HFFc6 (cell line): ENCODE measurements around the gene AGAP3. TPM values are rescaled to one million over a fixed set of nuclear protein-coding genes. Genes with fewer than 3 reads are reported as not detected.
"Not testable (repeated sequence)": the region's sequence is repeated elsewhere in the genome, so short reads cannot be mapped to it uniquely, and the experiment has no call there.

Source experiments
- DNase-seq: peaks from one replicate; pipeline ENCODE4 v3.0.0-alpha.2; 2018
- H3K27ac Mint-ChIP-seq: 2 replicates; pipeline ENCODE4 v1.8.0; 2020; ENCODE audit warnings: mild to moderate bottlenecking, mixed read lengths
- H3K27me3 Mint-ChIP-seq: 2 replicates; pipeline ENCODE4 v1.8.0; 2021; ENCODE audit warnings: mild to moderate bottlenecking, moderate library complexity, mixed read lengths; ENCODE audit not compliant: insufficient read depth
- H3K36me3 Mint-ChIP-seq: 2 replicates; pipeline ENCODE4 v1.8.0; 2021; ENCODE audit warnings: low read depth, mixed read lengths
- H3K4me1 Mint-ChIP-seq: 2 replicates; pipeline ENCODE4 v1.8.0; 2020; ENCODE audit warnings: low read depth, mixed read lengths
- H3K4me3 Mint-ChIP-seq: 2 replicates; pipeline ENCODE4 v1.8.0; 2020; ENCODE audit warnings: mild to moderate bottlenecking, moderate library complexity, mixed read lengths
- H3K9me3 Mint-ChIP-seq: 2 replicates; pipeline ENCODE4 v1.8.0; 2020; ENCODE audit warnings: mild to moderate bottlenecking, mixed read lengths
- long read RNA-seq: library from polyadenylated mRNA; unstranded; transcript quantifications from one replicate; pipeline ENCODE4 v2.0.0, GENCODE V29; 2019
- total RNA-seq, 6 experiments: library from RNA; stranded (reverse); fragmentation: NEBNext Ultra II Directional; extraction: Animal tissue kit (Norgen Biotek cat#: 25700); gene quantifications; 2 replicates in 1 of 6; 3 replicates in 5 of 6; pipeline ENCODE4 v1.2.3, GENCODE V29; 2021
- TF ChIP-seq, protein P1 (sequence below): fragments of 200-600 bp; sonication (generic); IDR thresholded peaks from 2 replicates; pipeline ENCODE4 v1.5.0; 2021; ENCODE audit warnings: antibody characterized with exemption, mild to moderate bottlenecking

Gene AGAP3
- 100 to 1,000 TPM in 1 of 6 experiments, 10 to 100 TPM in 5; 73.3 to 104 (median 82.2) TPM for total RNA-seq
- long read RNA-seq, partial matches to known transcripts, result 8 of 10 reads
- long read RNA-seq, other reads (novel, unspliced or antisense), result 1 of 10 reads

DNA sequence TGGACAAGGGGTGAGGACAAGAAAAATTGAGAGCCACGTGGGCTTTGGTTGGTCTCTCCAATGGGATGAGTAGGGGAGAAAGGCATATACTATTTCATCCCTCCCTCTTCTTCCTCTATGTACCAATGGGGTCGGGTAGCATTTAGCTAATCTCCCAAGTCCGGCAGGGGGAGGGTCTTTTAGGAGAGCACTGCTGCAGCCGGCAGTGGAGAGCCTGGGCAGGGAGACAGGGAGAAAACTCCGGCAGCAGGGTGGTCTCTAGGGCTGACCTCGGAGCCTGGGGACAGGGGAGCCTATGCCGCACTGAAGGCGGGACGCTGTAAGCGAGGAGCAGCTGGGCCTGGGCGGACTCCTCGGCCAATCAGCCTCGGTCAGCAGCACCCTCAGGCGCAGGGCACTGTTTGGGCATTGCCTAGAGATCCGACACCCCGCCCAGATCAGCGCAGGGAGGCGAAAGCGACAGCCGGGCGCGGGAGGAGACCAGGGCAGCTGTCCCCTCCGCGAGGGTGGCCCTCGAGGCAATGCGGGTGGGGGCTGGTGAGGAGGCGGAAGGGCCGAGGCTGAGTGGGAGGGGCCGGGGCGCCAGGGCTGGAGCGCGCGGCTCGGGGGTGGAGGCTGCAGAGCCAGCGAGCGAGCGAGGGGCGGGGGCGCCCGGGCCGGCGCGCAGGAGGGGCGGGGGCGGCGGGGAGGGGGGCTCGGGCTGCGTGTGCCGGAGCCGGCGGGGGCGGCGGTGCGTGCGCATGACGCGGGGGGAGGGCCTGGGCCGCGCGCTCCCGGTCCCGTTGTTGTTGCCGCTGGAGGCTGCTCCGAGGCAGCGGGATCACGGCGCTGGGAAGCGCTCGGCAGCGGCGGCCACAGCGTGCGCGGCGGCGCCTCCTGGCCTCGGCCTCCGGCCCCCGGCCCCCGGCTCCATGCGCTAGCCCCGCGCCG, at the start of gene AGAP3:
AGAP3 (plus strand) TSS at position 785 of the 930 bp plus-strand sequence. CDS start 267 bp downstream, outside the sequence.
- H3K27ac Mint-ChIP-seq, result peak within 1 kb of the TSS; percentile 87
- no peaks in the 10 kb centered on the region for H3K9me3 Mint-ChIP-seq
- DNase-seq, result peak; percentile 83
- TF ChIP-seq, protein P1, sequence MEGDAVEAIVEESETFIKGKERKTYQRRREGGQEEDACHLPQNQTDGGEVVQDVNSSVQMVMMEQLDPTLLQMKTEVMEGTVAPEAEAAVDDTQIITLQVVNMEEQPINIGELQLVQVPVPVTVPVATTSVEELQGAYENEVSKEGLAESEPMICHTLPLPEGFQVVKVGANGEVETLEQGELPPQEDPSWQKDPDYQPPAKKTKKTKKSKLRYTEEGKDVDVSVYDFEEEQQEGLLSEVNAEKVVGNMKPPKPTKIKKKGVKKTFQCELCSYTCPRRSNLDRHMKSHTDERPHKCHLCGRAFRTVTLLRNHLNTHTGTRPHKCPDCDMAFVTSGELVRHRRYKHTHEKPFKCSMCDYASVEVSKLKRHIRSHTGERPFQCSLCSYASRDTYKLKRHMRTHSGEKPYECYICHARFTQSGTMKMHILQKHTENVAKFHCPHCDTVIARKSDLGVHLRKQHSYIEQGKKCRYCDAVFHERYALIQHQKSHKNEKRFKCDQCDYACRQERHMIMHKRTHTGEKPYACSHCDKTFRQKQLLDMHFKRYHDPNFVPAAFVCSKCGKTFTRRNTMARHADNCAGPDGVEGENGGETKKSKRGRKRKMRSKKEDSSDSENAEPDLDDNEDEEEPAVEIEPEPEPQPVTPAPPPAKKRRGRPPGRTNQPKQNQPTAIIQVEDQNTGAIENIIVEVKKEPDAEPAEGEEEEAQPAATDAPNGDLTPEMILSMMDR, result 0 out of 2 replicates have a peak, but pooled peaks have one; percentile 10
- H3K4me1 Mint-ChIP-seq, result peaks cover 58% of the 10 kb centered on the region
- H3K36me3 Mint-ChIP-seq, result no peaks in the 10 kb centered on the region; the same call in none of the 2 replicates
- H3K27me3 Mint-ChIP-seq, result peaks cover 8% of the 10 kb centered on the region
- peak within 1 kb of the TSS; percentile 92 for H3K4me3 Mint-ChIP-seq

DNA sequence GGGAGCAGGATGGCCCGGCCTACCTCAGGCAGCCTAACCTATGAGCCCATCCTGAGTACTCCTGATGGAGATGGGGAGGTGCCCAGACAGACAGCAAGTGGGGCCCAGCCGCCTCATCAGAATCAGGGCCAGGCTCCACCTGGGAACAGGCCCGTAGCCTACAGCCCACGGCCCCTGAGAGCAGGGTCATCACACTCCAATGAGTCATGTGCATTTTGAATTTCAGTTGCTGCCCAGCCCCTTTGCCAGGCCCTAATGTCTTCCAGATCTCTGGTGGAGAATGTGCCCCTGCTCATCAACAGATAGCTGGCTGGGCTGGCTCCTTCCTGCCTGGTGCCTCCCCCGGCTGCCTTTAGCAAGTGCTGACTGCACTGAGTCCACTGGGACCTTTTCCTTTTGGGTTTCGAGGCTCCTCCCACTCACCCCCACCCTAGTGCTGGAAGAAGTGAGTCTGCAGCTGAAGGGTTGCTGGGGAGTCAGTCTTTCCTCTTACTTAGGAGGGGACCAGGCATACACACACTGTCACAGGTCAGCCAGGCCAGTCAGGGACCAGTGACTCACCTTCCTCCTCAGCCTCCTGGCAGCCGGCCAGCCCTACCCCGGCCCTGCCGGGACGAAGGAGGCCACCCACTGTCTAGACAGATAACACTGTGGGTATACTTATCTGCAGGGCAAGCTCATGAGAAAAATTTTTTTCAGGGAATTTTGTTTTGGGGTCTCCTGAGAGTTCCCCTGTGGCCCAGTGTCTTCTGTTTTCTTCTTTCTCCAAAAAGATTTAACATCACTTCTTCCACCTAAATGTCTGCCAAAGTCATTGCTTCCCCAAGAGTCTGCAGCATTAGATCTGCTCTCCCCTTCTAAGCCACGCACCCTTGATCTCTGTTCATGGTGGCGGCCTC, 47.1 kb upstream of the AGAP3 start:
- DNase-seq, result peak; percentile 92
- Mint-ChIP-seq H3K4me3 (peak overlapping the region; percentile 70), H3K27ac (peak overlapping the region; percentile 97), H3K36me3 (no peaks in the 10 kb centered on the region), H3K4me1 (peaks cover 25% of the 10 kb centered on the region), H3K27me3 (no peaks in the 10 kb centered on the region; the same call in 1 of the 2 replicates), H3K9me3 (no peaks in the 10 kb centered on the region)
- TF ChIP-seq, protein P1, result no peak

DNA sequence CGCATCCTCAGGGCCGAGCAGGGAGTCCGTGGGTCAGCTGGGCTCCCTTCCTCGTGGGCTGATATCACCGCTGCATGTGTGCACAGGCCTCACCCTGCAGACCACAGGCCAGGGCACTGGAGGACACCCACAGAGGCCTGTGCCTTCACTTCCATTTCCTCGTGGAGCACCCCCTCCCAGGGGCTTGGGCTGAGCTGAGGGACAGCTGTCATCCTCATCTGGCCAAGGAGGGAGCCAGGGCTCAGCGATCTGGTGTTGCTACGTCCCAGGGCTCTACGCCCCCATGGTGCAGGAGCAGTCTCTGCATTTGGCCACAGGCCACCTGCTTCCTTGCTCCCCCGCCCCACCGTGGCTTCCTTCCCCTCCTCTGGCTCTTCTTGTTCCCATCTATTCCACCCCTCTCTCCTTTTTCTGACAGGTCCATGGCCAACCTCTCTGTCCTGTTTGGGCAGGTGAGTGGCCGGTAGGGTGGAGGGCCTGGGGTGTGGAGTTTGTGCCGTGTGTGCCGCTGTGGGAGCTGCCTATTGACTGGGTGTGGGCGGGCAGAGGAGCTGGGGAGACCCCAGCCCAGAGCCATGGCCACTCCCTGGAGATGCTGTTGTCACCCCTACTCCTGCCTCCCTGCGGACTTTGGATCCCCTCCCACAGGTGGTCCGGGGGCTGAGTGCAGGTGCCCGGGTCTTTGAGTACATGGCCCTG, 46.3 kb upstream of the AGAP3 start:
- TF ChIP-seq, protein P1, result no peak
- Mint-ChIP-seq H3K27me3 (no peaks in the 10 kb centered on the region; the same call in 1 of the 2 replicates), H3K27ac (peak overlapping the region; percentile 97), H3K36me3 (no peaks in the 10 kb centered on the region), H3K9me3 (no peaks in the 10 kb centered on the region), H3K4me3 (no peak overlapping the region), H3K4me1 (peaks cover 25% of the 10 kb centered on the region)
- DNase-seq, result no peak

- no peak overlapping the region for H3K27ac Mint-ChIP-seq
- no peaks in the 10 kb centered on the region; the same call in 1 of the 2 replicates for H3K27me3 Mint-ChIP-seq
- no peak overlapping the region for H3K4me3 Mint-ChIP-seq
- H3K4me1 Mint-ChIP-seq, result peaks cover 25% of the 10 kb centered on the region
- no peaks in the 10 kb centered on the region for H3K36me3 Mint-ChIP-seq
- TF ChIP-seq, protein P1, result no peak
- DNase-seq, result no peak
- H3K9me3 Mint-ChIP-seq, result no peaks in the 10 kb centered on the region
Measured at GRCh38 chr7:151040616-151041375, 45.5 kb upstream of the AGAP3 start.

- H3K4me3 Mint-ChIP-seq, DNase-seq, H3K9me3 Mint-ChIP-seq, H3K36me3 Mint-ChIP-seq, H3K27ac Mint-ChIP-seq, H3K27me3 Mint-ChIP-seq: not testable (repeated sequence)
- peaks cover 32% of the 10 kb centered on the region for H3K4me1 Mint-ChIP-seq
Measured at GRCh38 chr7:151043449-151043848, 42.8 kb upstream of the AGAP3 start.
